Lower leg skin (tissue), 3 donors: ENCODE measurements around the gene WFIKKN2.

Source experiments
- CTCF ChIP-seq, 3 donors: fragments of 450-650 bp; IDR thresholded peaks; one replicate each; pipeline ENCODE4 v1.5.1; 2016; ENCODE audit warnings: antibody characterized with exemption in 3 of 3, mild to moderate bottlenecking in 3 of 3, moderate library complexity in 2 of 3
- POLR2A ChIP-seq, 2 donors: fragments of 450-650 bp; IDR thresholded peaks; one replicate each; pipeline ENCODE4 v1.6.1; 2016 to 2017; ENCODE audit warnings: antibody characterized with exemption in 2 of 2, mild to moderate bottlenecking in 1 of 2, moderate library complexity in 1 of 2

- no peak for TF ChIP-seq CTCF (IDR thresholded peaks at IDR 0.05)
- TF ChIP-seq POLR2A (IDR thresholded peaks at IDR 0.05), result no peak
Measured at GRCh38 chr17:50822550-50822949, 12.8 kb upstream of the WFIKKN2 start.
